Panc1 (cell line): ENCODE measurements around the gene ATP8B1. TPM values are rescaled to one million over a fixed set of nuclear protein-coding genes. Genes with fewer than 3 reads are reported as not detected.

Source experiments
- ATAC-seq: fragments of 200-7000 bp; cut with Tn5 transposase; 2 replicates; pipeline ENCODE4 v1.9.1; 2020; ENCODE audit warnings: mild to moderate bottlenecking, moderate library complexity
- BruUV-seq: library from RNA; stranded (reverse); fragments of 400-500 nt; replicated peaks from 2 replicates; lab custom pipeline; 2021; lab: Mats Ljungman, UMichigan
- CTCF ChIA-PET: fragments of 300-600 bp; sonication (Branson Sonifier 250); formaldehyde crosslinking; loops from one replicate; lab custom pipeline; 2022; ENCODE audit warnings: antibody characterized with exemption; lab: Charles Lee
- POLR2A ChIA-PET: fragments of 300-600 bp; sonication (Branson Sonifier 250); formaldehyde crosslinking; loops from one replicate; lab custom pipeline; 2022; ENCODE audit warnings: antibody characterized with exemption; lab: Charles Lee
- DNase-seq: peaks from one replicate; pipeline ENCODE4 v3.0.0-alpha.2; 2010; ENCODE audit warnings: low read depth, low spot score
- H3K27ac ChIP-seq: 2 replicates; pipeline ENCODE4 v1.5.1; 2011; ENCODE audit warnings: mild to moderate bottlenecking, low read length, inconsistent platforms
- H3K27me3 ChIP-seq: fragments of 200-500 bp; sonication (Bioruptor generic); 2 replicates; pipeline ENCODE4 v1.6.0; 2014; ENCODE audit warnings: low read length, inconsistent platforms; ENCODE audit not compliant: control insufficient read depth, insufficient read depth
- H3K36me3 ChIP-seq: fragments of 200-500 bp; sonication (Bioruptor generic); 2 replicates; pipeline ENCODE4 v1.5.1; 2014; ENCODE audit warnings: inconsistent platforms, mild to moderate bottlenecking, low read length, moderate library complexity; ENCODE audit not compliant: control insufficient read depth, insufficient read depth
- H3K4me1 ChIP-seq: 2 replicates; pipeline ENCODE4 v1.5.1; 2011; ENCODE audit warnings: inconsistent platforms, mild to moderate bottlenecking, low read length, moderate library complexity; ENCODE audit not compliant: control insufficient read depth, insufficient read depth
- H3K4me3 ChIP-seq, 2 experiments: 2 replicates each; pipeline ENCODE4 v1.5.1; 2011 to 2012; ENCODE audit warnings: low read depth in 2 of 2, low read length in 2 of 2, mild to moderate bottlenecking in 2 of 2, inconsistent platforms in 1 of 2, moderate library complexity in 1 of 2
- H3K9me3 ChIP-seq: fragments of 200-500 bp; sonication (Bioruptor generic); 2 replicates; pipeline ENCODE4 v1.5.1; 2014; ENCODE audit warnings: low read depth, mild to moderate bottlenecking, inconsistent platforms, low read length, moderate library complexity; ENCODE audit not compliant: control insufficient read depth, insufficient read depth
- CTCF ChIP-seq: fragments of 450-650 bp; IDR thresholded peaks from 2 replicates; pipeline ENCODE4 v1.5.1; 2017; ENCODE audit warnings: mild to moderate bottlenecking
- POLR2AphosphoS5 ChIP-seq: IDR thresholded peaks from 2 replicates; pipeline ENCODE4 v1.6.1; 2012; ENCODE audit warnings: mild to moderate bottlenecking, low read depth, low read length, moderate library complexity
- SIN3A ChIP-seq: IDR thresholded peaks from 2 replicates; pipeline ENCODE4 v1.6.1; 2012; ENCODE audit warnings: low read depth, mild to moderate bottlenecking, low read length, moderate library complexity, borderline replicate concordance; ENCODE audit not compliant: insufficient read depth
- TCF7L2 ChIP-seq: IDR thresholded peaks from 2 replicates; pipeline ENCODE4 v1.6.1; 2011; ENCODE audit warnings: mild to moderate bottlenecking, low read depth, low read length, inconsistent platforms
- in situ Hi-C: cut with HindIII; loops from 2 replicates; pipeline ENCODE4 v1.10.0; 2016; ENCODE audit warnings: low sequenced_read_pairs, low pct_unique_long_range_greater_than_20kb
- intact Hi-C: fragments of 100-400 bp; cut with micrococcal nuclease; formaldehyde crosslinking; loops from one replicate; pipeline ENCODE4 v1.10.0; 2022; ENCODE audit not compliant: unreplicated experiment
- total RNA-seq: library from RNA; stranded (reverse); gene quantifications from one replicate; pipeline ENCODE4 v1.2.1, GENCODE V29; 2021; ENCODE audit not compliant: unreplicated experiment
- TF ChIP-seq, protein P1 (sequence below), 2 experiments: IDR thresholded peaks; 2 replicates each; pipeline ENCODE4 v1.6.1; 2011 to 2012; ENCODE audit warnings: low read depth in 2 of 2, control low read depth in 1 of 2, low read length in 1 of 2, mild to moderate bottlenecking in 1 of 2, moderate library complexity in 1 of 2; ENCODE audit not compliant: insufficient read depth in 1 of 2

The ATP8B1 gene
- total RNA-seq, 1 experiment from 2014 or later, result 12.5 TPM

- no peak overlapping the region for H3K4me3 ChIP-seq
- no peak for ATAC-seq
- no peak for DNase-seq
- intact Hi-C loops, result no loop called here
- in situ Hi-C loops, result no loop called here
- H3K36me3 ChIP-seq, result no peaks in the 10 kb centered on the region
- BruUV-seq, result no TSS peak
- no peak overlapping the region for H3K27ac ChIP-seq
- no peaks in the 10 kb centered on the region; the same call in 1 of the 2 replicates for H3K9me3 ChIP-seq
- ChIA-PET CTCF (no interaction called here), POLR2A (no interaction called here)
- H3K4me1 ChIP-seq, result no peaks in the 10 kb centered on the region; the same call in 1 of the 2 replicates
- TF ChIP-seq POLR2AphosphoS5 (no peak), CTCF (no peak), SIN3A (no peak), TCF7L2 (no peak)
- TF ChIP-seq, protein P1, sequence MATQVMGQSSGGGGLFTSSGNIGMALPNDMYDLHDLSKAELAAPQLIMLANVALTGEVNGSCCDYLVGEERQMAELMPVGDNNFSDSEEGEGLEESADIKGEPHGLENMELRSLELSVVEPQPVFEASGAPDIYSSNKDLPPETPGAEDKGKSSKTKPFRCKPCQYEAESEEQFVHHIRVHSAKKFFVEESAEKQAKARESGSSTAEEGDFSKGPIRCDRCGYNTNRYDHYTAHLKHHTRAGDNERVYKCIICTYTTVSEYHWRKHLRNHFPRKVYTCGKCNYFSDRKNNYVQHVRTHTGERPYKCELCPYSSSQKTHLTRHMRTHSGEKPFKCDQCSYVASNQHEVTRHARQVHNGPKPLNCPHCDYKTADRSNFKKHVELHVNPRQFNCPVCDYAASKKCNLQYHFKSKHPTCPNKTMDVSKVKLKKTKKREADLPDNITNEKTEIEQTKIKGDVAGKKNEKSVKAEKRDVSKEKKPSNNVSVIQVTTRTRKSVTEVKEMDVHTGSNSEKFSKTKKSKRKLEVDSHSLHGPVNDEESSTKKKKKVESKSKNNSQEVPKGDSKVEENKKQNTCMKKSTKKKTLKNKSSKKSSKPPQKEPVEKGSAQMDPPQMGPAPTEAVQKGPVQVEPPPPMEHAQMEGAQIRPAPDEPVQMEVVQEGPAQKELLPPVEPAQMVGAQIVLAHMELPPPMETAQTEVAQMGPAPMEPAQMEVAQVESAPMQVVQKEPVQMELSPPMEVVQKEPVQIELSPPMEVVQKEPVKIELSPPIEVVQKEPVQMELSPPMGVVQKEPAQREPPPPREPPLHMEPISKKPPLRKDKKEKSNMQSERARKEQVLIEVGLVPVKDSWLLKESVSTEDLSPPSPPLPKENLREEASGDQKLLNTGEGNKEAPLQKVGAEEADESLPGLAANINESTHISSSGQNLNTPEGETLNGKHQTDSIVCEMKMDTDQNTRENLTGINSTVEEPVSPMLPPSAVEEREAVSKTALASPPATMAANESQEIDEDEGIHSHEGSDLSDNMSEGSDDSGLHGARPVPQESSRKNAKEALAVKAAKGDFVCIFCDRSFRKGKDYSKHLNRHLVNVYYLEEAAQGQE (IDR thresholded peaks at IDR 0.05; ENCODE audit: insufficient read depth in 1 of 2, low read depth in 2 of 2, low read length in 1 of 2), result no peak
- H3K27me3 ChIP-seq, result no peaks in the 10 kb centered on the region
Measured at GRCh38 chr18:57660961-57661360, 142.2 kb downstream of the ATP8B1 start.

DNA sequence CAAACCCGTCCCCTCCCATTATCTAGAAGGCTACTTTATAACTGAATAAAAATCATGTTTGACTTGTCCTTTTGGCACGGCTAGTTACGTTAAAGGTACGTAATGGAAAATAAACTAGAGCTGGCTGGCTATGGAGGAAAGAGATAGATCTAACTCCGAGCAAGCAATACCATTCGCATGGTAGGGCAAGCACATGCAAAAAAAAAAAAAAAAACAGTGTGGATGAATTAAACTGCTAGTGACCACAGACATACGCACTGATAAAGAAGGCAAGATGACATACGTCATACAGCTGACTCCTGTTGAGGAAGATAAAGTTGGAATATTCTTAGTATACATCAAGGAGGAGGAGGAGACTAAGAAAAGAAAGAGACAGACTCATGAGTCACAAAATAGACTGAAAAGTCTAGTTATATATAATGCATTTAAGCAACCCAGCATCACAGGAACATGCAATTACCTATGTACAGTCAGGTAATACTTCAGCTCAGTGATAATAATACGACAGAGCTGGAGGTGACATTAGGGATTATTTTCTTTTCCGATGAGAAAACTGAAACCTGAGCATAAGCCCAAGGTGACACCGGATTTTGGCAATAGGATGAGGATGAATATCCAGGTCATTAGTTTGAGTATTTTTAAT is 143.5 kb downstream of the ATP8B1 start:
- in situ Hi-C loops (no loop called here), intact Hi-C loops (no loop called here)
- Histone ChIP-seq H3K27me3 (no peaks in the 10 kb centered on the region), H3K36me3 (no peaks in the 10 kb centered on the region), H3K4me1 (no peaks in the 10 kb centered on the region), H3K9me3 (no peaks in the 10 kb centered on the region; the same call in 1 of the 2 replicates), H3K27ac (no peak overlapping the region), H3K4me3 (no peak overlapping the region)
- no peak for DNase-seq
- CTCF ChIA-PET, result no interaction called here
- BruUV-seq, result no TSS peak
- POLR2A ChIA-PET, result no interaction called here
- TF ChIP-seq POLR2AphosphoS5 (no peak), SIN3A (no peak), CTCF (no peak), TCF7L2 (no peak)
- TF ChIP-seq, protein P1 (IDR thresholded peaks at IDR 0.05; ENCODE audit: insufficient read depth in 1 of 2, low read depth in 2 of 2, low read length in 1 of 2), result no peak
- no peak for ATAC-seq
